Panc1 (cell line): ENCODE results near the gene SH3PXD2B. TPM values are rescaled to one million over a fixed set of nuclear protein-coding genes. Genes with fewer than 3 reads are reported as not detected.

Experiments
- ATAC-seq: fragments of 200-7000 bp; cut with Tn5 transposase; 2 replicates; pipeline ENCODE4 v1.9.1; 2020; ENCODE audit warnings: mild to moderate bottlenecking, moderate library complexity
- BruUV-seq: library from RNA; stranded (reverse); fragments of 400-500 nt; replicated peaks from 2 replicates; lab custom pipeline; 2021; lab: Mats Ljungman, UMichigan
- CTCF ChIA-PET: fragments of 300-600 bp; sonication (Branson Sonifier 250); formaldehyde crosslinking; loops from one replicate; lab custom pipeline; 2022; ENCODE audit warnings: antibody characterized with exemption; lab: Charles Lee
- POLR2A ChIA-PET: fragments of 300-600 bp; sonication (Branson Sonifier 250); formaldehyde crosslinking; loops from one replicate; lab custom pipeline; 2022; ENCODE audit warnings: antibody characterized with exemption; lab: Charles Lee
- DNase-seq: peaks from one replicate; pipeline ENCODE4 v3.0.0-alpha.2; 2010; ENCODE audit warnings: low read depth, low spot score
- H3K27ac ChIP-seq: 2 replicates; pipeline ENCODE4 v1.5.1; 2011; ENCODE audit warnings: mild to moderate bottlenecking, low read length, inconsistent platforms
- H3K27me3 ChIP-seq: fragments of 200-500 bp; sonication (Bioruptor generic); 2 replicates; pipeline ENCODE4 v1.6.0; 2014; ENCODE audit warnings: low read length, inconsistent platforms; ENCODE audit not compliant: control insufficient read depth, insufficient read depth
- H3K36me3 ChIP-seq: fragments of 200-500 bp; sonication (Bioruptor generic); 2 replicates; pipeline ENCODE4 v1.5.1; 2014; ENCODE audit warnings: inconsistent platforms, mild to moderate bottlenecking, low read length, moderate library complexity; ENCODE audit not compliant: control insufficient read depth, insufficient read depth
- H3K4me1 ChIP-seq: 2 replicates; pipeline ENCODE4 v1.5.1; 2011; ENCODE audit warnings: inconsistent platforms, mild to moderate bottlenecking, low read length, moderate library complexity; ENCODE audit not compliant: control insufficient read depth, insufficient read depth
- H3K4me3 ChIP-seq, 2 experiments: 2 replicates each; pipeline ENCODE4 v1.5.1; 2011 to 2012; ENCODE audit warnings: low read depth in 2 of 2, low read length in 2 of 2, mild to moderate bottlenecking in 2 of 2, inconsistent platforms in 1 of 2, moderate library complexity in 1 of 2
- H3K9me3 ChIP-seq: fragments of 200-500 bp; sonication (Bioruptor generic); 2 replicates; pipeline ENCODE4 v1.5.1; 2014; ENCODE audit warnings: low read depth, mild to moderate bottlenecking, inconsistent platforms, low read length, moderate library complexity; ENCODE audit not compliant: control insufficient read depth, insufficient read depth
- CTCF ChIP-seq: fragments of 450-650 bp; IDR thresholded peaks from 2 replicates; pipeline ENCODE4 v1.5.1; 2017; ENCODE audit warnings: mild to moderate bottlenecking
- POLR2AphosphoS5 ChIP-seq: IDR thresholded peaks from 2 replicates; pipeline ENCODE4 v1.6.1; 2012; ENCODE audit warnings: mild to moderate bottlenecking, low read depth, low read length, moderate library complexity
- REST ChIP-seq, 2 experiments: IDR thresholded peaks; 2 replicates each; pipeline ENCODE4 v1.6.1; 2011 to 2012; ENCODE audit warnings: low read depth in 2 of 2, control low read depth in 1 of 2, low read length in 1 of 2, mild to moderate bottlenecking in 1 of 2, moderate library complexity in 1 of 2; ENCODE audit not compliant: insufficient read depth in 1 of 2
- SIN3A ChIP-seq: IDR thresholded peaks from 2 replicates; pipeline ENCODE4 v1.6.1; 2012; ENCODE audit warnings: low read depth, mild to moderate bottlenecking, low read length, moderate library complexity, borderline replicate concordance; ENCODE audit not compliant: insufficient read depth
- TCF7L2 ChIP-seq: IDR thresholded peaks from 2 replicates; pipeline ENCODE4 v1.6.1; 2011; ENCODE audit warnings: mild to moderate bottlenecking, low read depth, low read length, inconsistent platforms
- in situ Hi-C: cut with HindIII; loops from 2 replicates; pipeline ENCODE4 v1.10.0; 2016; ENCODE audit warnings: low sequenced_read_pairs, low pct_unique_long_range_greater_than_20kb
- intact Hi-C: fragments of 100-400 bp; cut with micrococcal nuclease; formaldehyde crosslinking; loops from one replicate; pipeline ENCODE4 v1.10.0; 2022; ENCODE audit not compliant: unreplicated experiment
- total RNA-seq: library from RNA; stranded (reverse); gene quantifications from one replicate; pipeline ENCODE4 v1.2.1, GENCODE V29; 2021; ENCODE audit not compliant: unreplicated experiment

SH3PXD2B gene
- total RNA-seq, 1 experiment from 2014 or later = 39.7 TPM

GRCh38 chr5:172463031-172463430 is 8.7 kb upstream of the SH3PXD2B start:
- TF ChIP-seq TCF7L2 = no peak
- no peak for TF ChIP-seq CTCF
- TF ChIP-seq SIN3A = no peak
- TF ChIP-seq POLR2AphosphoS5 = no peak
- no peak for TF ChIP-seq REST (IDR thresholded peaks at IDR 0.05; ENCODE audit: insufficient read depth in 1 of 2, low read depth in 2 of 2, low read length in 1 of 2)
- ChIA-PET CTCF (no interaction called here), POLR2A (no interaction called here)
- in situ Hi-C loops = no loop called here
- Histone ChIP-seq H3K36me3 (no peaks in the 10 kb centered on the region), H3K9me3 (no peaks in the 10 kb centered on the region), H3K27ac (no peak overlapping the region), H3K27me3 (no peaks in the 10 kb centered on the region; the same call in 1 of the 2 replicates), H3K4me1 (no peaks in the 10 kb centered on the region), H3K4me3 (no peak overlapping the region)
- no peak for DNase-seq
- ATAC-seq = no peak
- BruUV-seq = no TSS peak
- intact Hi-C loops = no loop called here

- POLR2A ChIA-PET = no interaction called here
Observed at GRCh38 chr5:172459783-172460165, 5.4 kb upstream of the SH3PXD2B start.

More at GRCh38 chr5:172459783-172460165, 5.4 kb upstream of the SH3PXD2B start:
- intact Hi-C loops = no loop called here
- TF ChIP-seq CTCF = no peak
- TF ChIP-seq REST (IDR thresholded peaks at IDR 0.05; ENCODE audit: insufficient read depth in 1 of 2, low read depth in 2 of 2, low read length in 1 of 2) = no peak
- TF ChIP-seq SIN3A = no peak
- TF ChIP-seq TCF7L2 = no peak
- TF ChIP-seq POLR2AphosphoS5 = no peak
- no peak for DNase-seq
- in situ Hi-C loops = no loop called here
- no peaks in the 10 kb centered on the region for H3K9me3 ChIP-seq
- ATAC-seq = no peak
- H3K27ac ChIP-seq = no peak overlapping the region
- H3K36me3 ChIP-seq = no peaks in the 10 kb centered on the region
- CTCF ChIA-PET = no interaction called here
- H3K27me3 ChIP-seq = no peaks in the 10 kb centered on the region
- no TSS peak for BruUV-seq
- H3K4me1 ChIP-seq = peaks cover 17% of the 10 kb centered on the region
- no peak overlapping the region for H3K4me3 ChIP-seq
